Choroid plexus epithelial cell (primary cell): ENCODE data around the gene ADAT2.
"Not testable (repeated sequence)": the region's sequence is repeated elsewhere in the genome, so short reads cannot be mapped to it uniquely, and the experiment has no call there.

Experiments
- DNase-seq: peaks from one replicate; pipeline ENCODE4 v3.0.0-alpha.2; 2010; ENCODE audit warnings: low read depth
- H3K4me3 ChIP-seq: 2 replicates; pipeline ENCODE4 v1.5.1; 2011; ENCODE audit warnings: low read depth, mild to moderate bottlenecking, control low read depth, low read length, moderate library complexity
- CTCF ChIP-seq: conservative IDR thresholded peaks from 2 replicates; pipeline ENCODE4 v1.5.1; 2011; ENCODE audit warnings: low read depth, mild to moderate bottlenecking, control low read depth, inconsistent platforms, low read length, moderate library complexity

The ADAT2 gene

DNA sequence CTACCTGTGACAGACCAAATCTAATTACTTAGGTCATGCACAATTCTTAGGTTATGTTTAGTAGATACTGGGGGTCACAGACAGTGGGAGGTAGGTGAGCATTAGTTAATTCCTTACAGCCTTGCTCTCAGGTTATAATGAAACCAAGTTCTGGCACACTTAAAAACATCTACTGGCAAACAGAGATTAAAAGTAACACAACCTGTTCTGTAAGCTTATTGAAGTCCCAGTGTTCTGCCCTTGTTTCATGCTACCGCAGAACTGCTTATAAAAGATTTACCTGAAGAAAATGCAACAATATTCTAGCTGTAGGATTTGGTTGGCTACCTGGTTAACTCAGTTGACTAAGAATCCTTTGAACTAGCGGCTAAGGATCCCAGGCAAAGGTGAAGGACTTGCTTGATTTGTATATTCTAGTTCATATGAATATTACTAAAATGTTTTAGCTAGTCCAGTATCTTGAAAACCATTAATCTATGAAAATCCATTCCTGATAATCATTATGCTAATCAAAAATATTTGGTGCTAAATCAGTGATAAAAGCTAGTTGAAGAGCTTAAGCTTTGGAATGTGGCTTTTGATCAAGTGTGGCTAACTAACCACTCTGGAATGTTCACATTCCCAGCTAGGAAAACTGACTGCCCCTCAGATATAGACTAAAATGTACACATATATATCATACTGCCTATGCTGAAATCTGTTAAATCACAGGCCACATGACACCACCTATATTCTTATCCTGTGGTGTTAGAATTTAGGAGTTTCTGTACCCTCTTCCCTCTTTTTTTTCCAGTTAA is 7.3 kb upstream of the ADAT2 start:
- H3K4me3 ChIP-seq: no peak overlapping the region
- TF ChIP-seq CTCF: no peak
- peak; percentile 43 for DNase-seq

DNA sequence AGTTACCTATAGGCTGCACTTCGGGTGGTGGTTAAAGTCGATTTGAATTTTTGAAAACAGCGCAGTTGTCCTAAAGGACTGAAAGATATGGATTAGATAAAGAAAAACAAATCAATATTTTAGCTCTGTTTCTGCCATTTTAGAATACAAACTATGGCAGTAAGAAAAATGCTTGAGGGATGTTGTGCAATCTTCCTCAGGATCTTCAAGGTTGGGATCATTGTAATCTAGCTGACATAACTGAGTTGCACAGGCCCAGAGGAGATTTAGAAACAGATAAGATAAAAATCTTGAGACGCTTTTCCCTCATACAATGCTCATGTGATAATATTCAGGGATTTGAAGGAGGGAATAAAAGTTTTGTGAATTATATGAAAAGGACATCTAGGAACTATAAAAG is 1.0 kb upstream of the ADAT2 start:
- peak; percentile 34 for DNase-seq
- no peak for TF ChIP-seq CTCF
- peak overlapping the region; percentile 86 for H3K4me3 ChIP-seq

DNA sequence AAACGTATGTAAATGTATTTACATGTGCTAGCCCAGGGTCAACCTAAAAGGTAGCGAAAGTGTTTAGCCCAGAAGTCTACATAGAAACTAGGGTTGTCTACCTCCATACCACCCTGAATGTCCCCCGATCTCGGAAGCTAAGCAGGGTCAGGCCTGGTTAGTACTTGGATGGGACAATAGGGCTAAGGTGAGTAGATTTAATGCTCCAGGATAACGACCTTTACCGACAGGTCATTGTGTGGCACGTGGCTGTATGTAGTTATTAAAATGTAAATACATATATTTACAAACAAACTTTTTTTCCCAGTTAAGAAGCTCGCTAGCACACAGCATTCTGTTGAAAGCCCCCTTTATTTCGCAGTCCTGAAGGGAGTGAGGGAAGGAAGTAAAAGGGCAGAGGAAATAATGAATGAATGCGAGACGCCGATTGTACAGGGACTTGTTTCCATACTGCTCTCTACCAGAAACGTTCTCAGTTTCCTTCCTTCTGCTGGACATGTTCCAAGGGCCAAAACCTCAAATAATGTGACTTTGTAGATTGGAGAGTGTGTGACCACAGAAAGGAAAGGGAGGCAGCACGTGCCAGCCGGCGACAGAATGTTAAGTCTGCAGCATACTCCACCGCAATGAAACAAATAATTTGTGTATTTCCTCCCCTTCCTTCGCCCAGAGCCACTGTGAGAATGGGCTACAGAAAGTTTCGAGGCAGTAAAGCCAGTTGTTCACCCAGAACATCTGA is 612 bp downstream of the ADAT2 start:
- peak overlapping the region; percentile 86 for H3K4me3 ChIP-seq
- peak; percentile 57 for DNase-seq
- TF ChIP-seq CTCF: no peak

GRCh38 chr6:143449082-143449713 is 1.3 kb downstream of the ADAT2 start:
- peak overlapping the region; percentile 86 for H3K4me3 ChIP-seq
- TF ChIP-seq CTCF: no peak
- peak; percentile 8 for DNase-seq

DNA sequence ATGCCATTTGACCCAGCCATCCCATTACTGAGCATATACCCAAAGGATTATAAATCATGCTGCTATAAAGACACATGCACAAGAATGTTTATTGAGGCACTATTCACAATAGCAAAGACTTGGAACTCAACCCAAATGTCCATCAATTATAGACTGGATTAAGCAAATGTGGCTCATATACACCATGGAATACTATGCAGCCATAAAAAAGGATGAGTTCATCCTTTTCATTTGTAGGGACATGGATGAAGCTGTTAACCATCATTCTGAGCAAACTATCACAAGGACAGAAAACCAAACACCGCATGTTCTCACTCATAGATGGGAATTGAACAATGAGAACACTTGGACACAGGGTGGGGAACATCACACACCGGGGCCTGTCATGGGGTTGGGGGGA is 2.6 kb downstream of the ADAT2 start:
- not testable (repeated sequence) for DNase-seq, H3K4me3 ChIP-seq

GRCh38 chr6:143443096-143443495 is 7.4 kb downstream of the ADAT2 start:
- H3K4me3 ChIP-seq: no peak overlapping the region
- no peak for DNase-seq
- no peak for TF ChIP-seq CTCF
